H1 (cell line): ENCODE results near the gene MEIS2. TPM values are rescaled to one million over a fixed set of nuclear protein-coding genes. Genes with fewer than 3 reads are reported as not detected.

Experiments
- CTCF ChIA-PET: fragments of 300-600 bp; sonication (Branson Sonifier 250); formaldehyde crosslinking; loops from one replicate; lab custom pipeline; 2021; ENCODE audit not compliant: partially characterized antibody; lab: Charles Lee
- POLR2A ChIA-PET: fragments of 300-600 bp; sonication (Branson Sonifier 250); formaldehyde crosslinking; loops from one replicate; lab custom pipeline; 2021; ENCODE audit warnings: inconsistent platforms; ENCODE audit not compliant: partially characterized antibody; lab: Charles Lee
- DNase-seq, 2 experiments: peaks; one replicate each; pipeline versions ENCODE4 v3.0.0 to v3.0.0-alpha.2; 2010 to 2022; ENCODE audit warnings: low spot score in 2 of 2, low read depth in 1 of 2, mixed read lengths in 1 of 2
- FAIRE-seq: peaks from 2 replicates; lab custom pipeline; 2011; peaks lifted over from hg19 to GRCh38; lab: Jason Lieb, UNC
- H2AFZ ChIP-seq: 2 replicates; pipeline ENCODE4 v1.8.1; 2012; ENCODE audit warnings: low read length, inconsistent platforms
- H2AK5ac ChIP-seq: 2 replicates; pipeline ENCODE4 v1.6.1; 2013; ENCODE audit warnings: low read depth, low read length
- H2BK120ac ChIP-seq: replicated peaks from 2 replicates; pipeline ENCODE3; 2013; ENCODE audit warnings: low read depth, low read length, inconsistent platforms
- H2BK12ac ChIP-seq: 2 replicates; pipeline ENCODE4 v1.6.1; 2013; ENCODE audit warnings: low read depth, low read length
- H2BK15ac ChIP-seq: 2 replicates; pipeline ENCODE4 v1.6.1; 2013; ENCODE audit warnings: low read length
- H2BK20ac ChIP-seq: 2 replicates; pipeline ENCODE4 v1.6.1; 2013; ENCODE audit warnings: low read length
- H2BK5ac ChIP-seq: 2 replicates; pipeline ENCODE4 v1.6.1; 2013; ENCODE audit warnings: low read depth, low read length
- H3K14ac ChIP-seq: 2 replicates; pipeline ENCODE4 v1.6.1; 2013; ENCODE audit warnings: inconsistent platforms; ENCODE audit not compliant: insufficient read length
- H3K18ac ChIP-seq: 2 replicates; pipeline ENCODE4 v1.6.1; 2013; ENCODE audit warnings: low read length; ENCODE audit errors: extremely low read depth
- H3K23ac ChIP-seq: 2 replicates; pipeline ENCODE4 v1.6.1; 2013; ENCODE audit warnings: inconsistent platforms; ENCODE audit not compliant: insufficient read length
- H3K23me2 ChIP-seq: 2 replicates; pipeline ENCODE4 v1.6.1; 2013; ENCODE audit warnings: low read depth, low read length
- H3K27ac ChIP-seq: 2 replicates; pipeline ENCODE4 v1.6.1; 2011; ENCODE audit warnings: low read depth, low read length, inconsistent platforms
- H3K27me3 ChIP-seq, 4 experiments: replicated peaks in 1 of 4; 1 replicate in 1 of 4; 2 replicates in 3 of 4; pipeline versions ENCODE4 v1.6.1 to v1.8.1; 2011 to 2013; ENCODE audit warnings: low read length in 3 of 4, mild to moderate bottlenecking in 3 of 4, inconsistent platforms in 2 of 4, mixed read lengths in 2 of 4, moderate library complexity in 1 of 4; ENCODE audit not compliant: control insufficient read depth in 3 of 4, insufficient read depth in 3 of 4; ENCODE audit errors: extremely low read depth in 1 of 4
- H3K36me3 ChIP-seq, 4 experiments: 2 replicates each; pipeline versions ENCODE4 v1.6.1 to v1.8.1; 2011 to 2013; ENCODE audit warnings: mild to moderate bottlenecking in 4 of 4, low read length in 3 of 4, moderate library complexity in 2 of 4, control low read depth in 1 of 4, inconsistent platforms in 1 of 4; ENCODE audit not compliant: insufficient read depth in 4 of 4, control insufficient read depth in 2 of 4
- H3K4ac ChIP-seq: replicated peaks from 2 replicates; pipeline ENCODE3; 2013; ENCODE audit warnings: low read length, low read depth, mixed read lengths, inconsistent platforms; ENCODE audit not compliant: insufficient read length
- H3K4me1 ChIP-seq, 4 experiments: replicated peaks in 1 of 4; 1 replicate in 1 of 4; 2 replicates in 3 of 4; pipeline versions ENCODE4 v1.6.1 to v1.8.1; 2011 to 2013; ENCODE audit warnings: low read length in 3 of 4, inconsistent platforms in 2 of 4, mixed read lengths in 1 of 4; ENCODE audit not compliant: insufficient read depth in 4 of 4, control insufficient read depth in 3 of 4
- H3K4me2 ChIP-seq, 2 experiments: 2 replicates each; pipeline versions ENCODE4 v1.6.1 to v1.8.1; 2011 to 2013; ENCODE audit warnings: low read depth in 2 of 2, low read length in 2 of 2, control low read depth in 1 of 2, inconsistent platforms in 1 of 2, mild to moderate bottlenecking in 1 of 2; ENCODE audit not compliant: insufficient read depth in 1 of 2
- H3K4me3 ChIP-seq, 4 experiments: fragments of 200-600, 300-600 bp in 1 of 4; sonication (generic), shearing (Covaris generic), sonication (Bioruptor Twin) in 1 of 4; 2 replicates each; pipeline versions ENCODE4 v1.5.1 to v1.8.1; 2011 to 2016; ENCODE audit warnings: low read length in 4 of 4, low read depth in 3 of 4, control low read depth in 2 of 4, inconsistent platforms in 2 of 4, mild to moderate bottlenecking in 2 of 4, mixed read lengths in 1 of 4, moderate library complexity in 1 of 4; ENCODE audit not compliant: insufficient read depth in 2 of 4; ENCODE audit errors: extremely low read depth in 1 of 4
- H3K56ac ChIP-seq: replicated peaks from 2 replicates; pipeline ENCODE3; 2013; ENCODE audit warnings: low read depth, mild to moderate bottlenecking, mixed read lengths, low read length, inconsistent platforms; ENCODE audit not compliant: insufficient read length
- H3K79me1 ChIP-seq: 2 replicates; pipeline ENCODE4 v1.6.1; 2013; ENCODE audit warnings: low read depth, low read length, control low read depth
- H3K79me2 ChIP-seq, 2 experiments: 2 replicates each; pipeline versions ENCODE4 v1.6.1 to v1.8.1; 2012 to 2013; ENCODE audit warnings: low read length in 2 of 2, mild to moderate bottlenecking in 2 of 2, inconsistent platforms in 1 of 2; ENCODE audit not compliant: insufficient read depth in 2 of 2, control insufficient read depth in 1 of 2
- H3K9ac ChIP-seq, 4 experiments: replicated peaks in 1 of 4; 1 replicate in 1 of 4; 2 replicates in 3 of 4; pipeline versions ENCODE4 v1.6.1 to v1.8.1; 2011 to 2013; ENCODE audit warnings: low read depth in 3 of 4, low read length in 3 of 4, control low read depth in 2 of 4, mild to moderate bottlenecking in 2 of 4, moderate library complexity in 2 of 4, inconsistent platforms in 1 of 4; ENCODE audit errors: extremely low read depth in 1 of 4
- H3K9me3 ChIP-seq, 2 experiments: 2 replicates each; pipeline versions ENCODE4 v1.6.1 to v1.8.1; 2012 to 2013; ENCODE audit warnings: mild to moderate bottlenecking in 2 of 2, moderate library complexity in 2 of 2, control low read depth in 1 of 2, inconsistent platforms in 1 of 2, low read depth in 1 of 2, low read length in 1 of 2, mixed read lengths in 1 of 2; ENCODE audit not compliant: insufficient read depth in 2 of 2
- H4K20me1 ChIP-seq, 2 experiments: replicated peaks in 1 of 2; 2 replicates each; pipeline versions ENCODE3 to v1.8.1; 2011 to 2013; ENCODE audit warnings: inconsistent platforms in 2 of 2, low read length in 2 of 2, mild to moderate bottlenecking in 1 of 2; ENCODE audit not compliant: insufficient read depth in 2 of 2, control insufficient read depth in 1 of 2
- H4K5ac ChIP-seq: 2 replicates; pipeline ENCODE4 v1.6.1; 2013; ENCODE audit warnings: low read length, low read depth, mixed read lengths, inconsistent platforms; ENCODE audit not compliant: insufficient read length
- H4K8ac ChIP-seq: 2 replicates; pipeline ENCODE4 v1.8.0; 2013; ENCODE audit warnings: mild to moderate bottlenecking, moderate library complexity, low read length, inconsistent platforms; ENCODE audit not compliant: insufficient read depth; ENCODE audit errors: extremely low read depth
- H4K91ac ChIP-seq: replicated peaks from 2 replicates; pipeline ENCODE3; 2013; ENCODE audit warnings: low read length, mixed read lengths, inconsistent platforms; ENCODE audit not compliant: insufficient read length
- CEBPB ChIP-seq: IDR thresholded peaks from 2 replicates; pipeline ENCODE4 v1.6.1; 2012; ENCODE audit warnings: low read depth, low read length
- POLR2A ChIP-seq, 2 experiments: IDR thresholded peaks; 1 replicate in 1 of 2; 2 replicates in 1 of 2; pipeline ENCODE4 v1.6.1; 2011; ENCODE audit warnings: low read depth in 2 of 2, low read length in 2 of 2, mild to moderate bottlenecking in 2 of 2; ENCODE audit errors: control extremely low read depth in 1 of 2
- POU5F1 ChIP-seq: IDR thresholded peaks from 2 replicates; pipeline ENCODE4 v1.6.1; 2011; ENCODE audit warnings: low read depth, mild to moderate bottlenecking, low read length, moderate library complexity
- SIN3A ChIP-seq, 2 experiments: IDR thresholded peaks in 1 of 2; conservative IDR thresholded peaks in 1 of 2; 2 replicates each; pipeline ENCODE4 v1.6.1; 2011 to 2012; ENCODE audit warnings: low read length in 2 of 2, improper control_type of control experiment in 1 of 2, low read depth in 1 of 2, mild to moderate bottlenecking in 1 of 2
- WGBS, 2 experiments: shearing (Covaris generic) in 1 of 2; methylation state at CpG; one replicate each; pipeline versions ENCODE4 v1.1.6 to v1.1.7; 2013 to 2015; ENCODE audit warnings: low lambda C conversion rate in 2 of 2, mixed read lengths in 2 of 2, inconsistent platforms in 1 of 2, low coverage in 1 of 2, missing lambda C conversion rate in 1 of 2; ENCODE audit not compliant: insufficient replicate concordance in 2 of 2, insufficient coverage in 1 of 2, insufficient read length in 1 of 2; ENCODE audit errors: extremely low coverage in 1 of 2, missing lambda C conversion rate in 1 of 2; 5-methylcytosine and 5-hydroxymethylcytosine counted together
- polyA plus RNA-seq, 7 experiments: library from polyadenylated mRNA; depleted of rRNA in 3 of 7; stranded (reverse) in 5 of 7; unstranded in 2 of 7; fragments of >200 nt in 5 of 7; fragments of 200-250 nt in 2 of 7; gene quantifications; 1 replicate in 5 of 7; 2 replicates in 1 of 7; 4 replicates in 1 of 7; pipeline versions ENCODE4 v1.2.1 to v1.2.3, GENCODE V29; 2011 to 2013; ENCODE audit warnings: missing spikeins in 2 of 7, mixed read lengths in 2 of 7
- total RNA-seq: library from RNA; stranded (reverse); fragmentation: NEBNext Ultra II Directional; extraction: Animal tissue kit (Norgen Biotek cat#: 25700); gene quantifications from 2 replicates; pipeline ENCODE4 v1.2.1, GENCODE V29; 2021

The MEIS2 gene
- total and polyA plus RNA-seq, 2 of the 8 experiments (the other 6 are each of a cell fraction or from before 2014, with no cell fraction given): 0.22 to 1.2 TPM

- Histone ChIP-seq H2BK5ac (no peak overlapping the region), H3K27me3 (no peaks in the 10 kb centered on the region), H3K18ac (no peak overlapping the region), H2AK5ac (no peak overlapping the region), H3K56ac (no peak overlapping the region), H4K5ac (no peak overlapping the region), H3K9me3 (no peaks in the 10 kb centered on the region), H3K4ac (no peak overlapping the region), H2AFZ (no peak overlapping the region), H2BK120ac (no peak overlapping the region), H3K4me2 (no peak overlapping the region), H3K14ac (no peak overlapping the region), H4K91ac (no peak overlapping the region), H3K23ac (no peak overlapping the region), H3K9ac (no peak overlapping the region), H3K23me2 (no peaks in the 10 kb centered on the region), H2BK15ac (no peak overlapping the region), H4K20me1 (no peaks in the 10 kb centered on the region), H3K27ac (no peak overlapping the region), H2BK20ac (no peak overlapping the region), H3K4me3 (no peak overlapping the region), H3K36me3 (no peaks in the 10 kb centered on the region), H2BK12ac (no peak overlapping the region), H3K4me1 (no peaks in the 10 kb centered on the region), H3K79me2 (no peaks in the 10 kb centered on the region), H3K79me1 (no peaks in the 10 kb centered on the region), H4K8ac (no peak overlapping the region)
- no peak for DNase-seq
- FAIRE-seq: no peak
- 94% methylated on average over 3 of the region's 3 CpGs; no CpG with 5 or more reads in 1 of the 2 experiments for WGBS, 2 experiments
- ChIA-PET CTCF (interaction anchor here (1.3 kb wide), 1 partner anchor 751 kb away, joined by 4 read pairs; no protein-coding TSS in a partner anchor), POLR2A (no interaction called here)
- no peak for TF ChIP-seq CEBPB
- TF ChIP-seq POU5F1: no peak
- TF ChIP-seq SIN3A (conservative IDR thresholded peaks at IDR 0.05 in 1 of 2, IDR thresholded peaks at IDR 0.05 in 1 of 2; ENCODE audit: low read depth in 1 of 2, low read length in 2 of 2): no peak
- no peak for TF ChIP-seq POLR2A (IDR thresholded peaks at IDR 0.05; ENCODE audit: control extremely low read depth in 1 of 2, low read depth in 2 of 2, low read length in 2 of 2)
Observed at GRCh38 chr15:37140531-37141058, 40.2 kb upstream of the MEIS2 start.
